ENCODE data around the gene PHC2.
"Not testable (repeated sequence)": the region's sequence is repeated elsewhere in the genome, so short reads cannot be mapped to it uniquely, and the experiment has no call there.

PHC2 gene

GRCh38 chr1:33292726-33293340 lies 138.1 kb downstream of the PHC2 start:
- TF ChIP-seq, protein P1, sequence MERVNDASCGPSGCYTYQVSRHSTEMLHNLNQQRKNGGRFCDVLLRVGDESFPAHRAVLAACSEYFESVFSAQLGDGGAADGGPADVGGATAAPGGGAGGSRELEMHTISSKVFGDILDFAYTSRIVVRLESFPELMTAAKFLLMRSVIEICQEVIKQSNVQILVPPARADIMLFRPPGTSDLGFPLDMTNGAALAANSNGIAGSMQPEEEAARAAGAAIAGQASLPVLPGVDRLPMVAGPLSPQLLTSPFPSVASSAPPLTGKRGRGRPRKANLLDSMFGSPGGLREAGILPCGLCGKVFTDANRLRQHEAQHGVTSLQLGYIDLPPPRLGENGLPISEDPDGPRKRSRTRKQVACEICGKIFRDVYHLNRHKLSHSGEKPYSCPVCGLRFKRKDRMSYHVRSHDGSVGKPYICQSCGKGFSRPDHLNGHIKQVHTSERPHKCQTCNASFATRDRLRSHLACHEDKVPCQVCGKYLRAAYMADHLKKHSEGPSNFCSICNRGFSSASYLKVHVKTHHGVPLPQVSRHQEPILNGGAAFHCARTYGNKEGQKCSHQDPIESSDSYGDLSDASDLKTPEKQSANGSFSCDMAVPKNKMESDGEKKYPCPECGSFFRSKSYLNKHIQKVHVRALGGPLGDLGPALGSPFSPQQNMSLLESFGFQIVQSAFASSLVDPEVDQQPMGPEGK (CRISPR knock-in tag; IDR thresholded peaks at IDR 0.05; ENCODE audit: borderline replicate concordance): no peak
- TF ChIP-seq RARB (CRISPR knock-in tag; IDR thresholded peaks at IDR 0.05) (no peak), OSR1 (CRISPR knock-in tag; IDR thresholded peaks at IDR 0.05) (no peak), ZFP3 (CRISPR knock-in tag; IDR thresholded peaks at IDR 0.05) (no peak), TCF4 (CRISPR knock-in tag; IDR thresholded peaks at IDR 0.05; ENCODE audit: borderline replicate concordance) (no peak), ZNF565 (CRISPR knock-in tag; conservative IDR thresholded peaks at IDR 0.05; ENCODE audit: low read depth) (no peak), ZNF70 (CRISPR knock-in tag; IDR thresholded peaks at IDR 0.05) (no peak), GLIS3 (CRISPR knock-in tag; IDR thresholded peaks at IDR 0.05) (no peak), ESRRG (CRISPR knock-in tag; IDR thresholded peaks at IDR 0.05) (no peak), CREB5 (CRISPR knock-in tag; IDR thresholded peaks at IDR 0.05; ENCODE audit: low read depth) (no peak)
- ATAC-seq: no peak

- ATAC-seq: not testable (repeated sequence)
Observed at GRCh38 chr1:33290615-33291014, 140.3 kb downstream of the PHC2 start.

GRCh38 chr1:33289858-33290154 lies 141.1 kb downstream of the PHC2 start:
- TF ChIP-seq CSDC2 (CRISPR knock-in tag; IDR thresholded peaks at IDR 0.05) (no peak), ZNF8 (CRISPR knock-in tag; IDR thresholded peaks at IDR 0.05) (no peak), ZNF70 (CRISPR knock-in tag; IDR thresholded peaks at IDR 0.05) (no peak), GLIS3 (CRISPR knock-in tag; IDR thresholded peaks at IDR 0.05) (no peak), SNAI2 (CRISPR knock-in tag; IDR thresholded peaks at IDR 0.05) (no peak), ISL1 (CRISPR knock-in tag; IDR thresholded peaks at IDR 0.05) (no peak)
- ATAC-seq: no peak

DNA sequence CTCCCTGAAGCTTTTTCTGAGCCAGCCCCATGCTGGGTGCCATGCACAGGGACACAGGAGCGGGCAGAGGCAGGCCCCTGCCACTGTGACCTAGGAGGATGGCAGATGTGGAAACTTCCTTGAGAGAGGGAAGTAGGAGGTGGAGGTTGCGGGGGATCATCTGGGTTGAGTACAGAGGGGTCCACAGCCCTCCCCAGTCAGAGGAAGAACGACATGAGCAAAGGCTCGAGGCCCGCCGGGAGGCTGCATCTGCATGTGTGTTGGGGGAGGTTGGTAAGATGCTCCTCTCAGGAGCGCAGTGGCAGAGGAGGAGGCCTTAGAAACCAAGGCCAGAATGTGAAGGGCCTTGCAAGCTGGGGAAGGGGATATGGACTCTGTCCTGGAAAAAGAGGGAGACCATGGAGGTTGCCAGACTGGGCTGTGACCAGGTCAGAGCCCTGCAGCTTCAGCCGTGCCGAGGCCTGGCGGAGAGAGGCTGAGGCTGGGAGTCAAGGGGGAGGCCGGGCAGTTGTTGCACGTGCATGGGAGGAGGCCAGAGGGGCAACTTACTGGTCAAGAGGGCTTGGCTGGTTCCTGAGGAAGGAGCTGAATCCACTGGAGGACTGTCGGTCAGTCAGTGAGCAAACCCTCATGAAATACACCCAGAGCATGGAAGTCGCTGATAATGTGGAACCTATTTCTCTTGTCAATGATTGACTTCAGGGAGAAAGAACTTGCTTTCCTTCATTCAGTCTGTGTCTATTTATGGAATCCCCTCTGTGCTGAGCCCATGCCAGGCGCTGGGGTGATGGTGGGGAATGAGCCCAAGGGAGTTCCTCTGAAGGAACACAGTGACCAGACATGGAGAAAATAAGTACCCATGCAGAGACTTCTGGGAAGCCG lies 141.7 kb downstream of the PHC2 start:
- no peak for TF ChIP-seq TCF4 (CRISPR knock-in tag; IDR thresholded peaks at IDR 0.05; ENCODE audit: borderline replicate concordance)
- ATAC-seq: no peak

- no peak for ATAC-seq
- no peak for TF ChIP-seq ZFP3 (CRISPR knock-in tag; IDR thresholded peaks at IDR 0.05)
- no peak for TF ChIP-seq CSDC2 (CRISPR knock-in tag; IDR thresholded peaks at IDR 0.05)
- no peak for TF ChIP-seq ZFP30 (CRISPR knock-in tag; IDR thresholded peaks at IDR 0.05)
- TF ChIP-seq, protein P2, sequence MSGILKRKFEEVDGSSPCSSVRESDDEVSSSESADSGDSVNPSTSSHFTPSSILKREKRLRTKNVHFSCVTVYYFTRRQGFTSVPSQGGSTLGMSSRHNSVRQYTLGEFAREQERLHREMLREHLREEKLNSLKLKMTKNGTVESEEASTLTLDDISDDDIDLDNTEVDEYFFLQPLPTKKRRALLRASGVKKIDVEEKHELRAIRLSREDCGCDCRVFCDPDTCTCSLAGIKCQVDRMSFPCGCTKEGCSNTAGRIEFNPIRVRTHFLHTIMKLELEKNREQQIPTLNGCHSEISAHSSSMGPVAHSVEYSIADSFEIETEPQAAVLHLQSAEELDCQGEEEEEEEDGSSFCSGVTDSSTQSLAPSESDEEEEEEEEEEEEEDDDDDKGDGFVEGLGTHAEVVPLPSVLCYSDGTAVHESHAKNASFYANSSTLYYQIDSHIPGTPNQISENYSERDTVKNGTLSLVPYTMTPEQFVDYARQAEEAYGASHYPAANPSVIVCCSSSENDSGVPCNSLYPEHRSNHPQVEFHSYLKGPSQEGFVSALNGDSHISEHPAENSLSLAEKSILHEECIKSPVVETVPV (CRISPR knock-in tag; IDR thresholded peaks at IDR 0.05): no peak
- TF ChIP-seq SNAI2 (CRISPR knock-in tag; IDR thresholded peaks at IDR 0.05): no peak
- no peak for TF ChIP-seq PPARA (CRISPR knock-in tag; IDR thresholded peaks at IDR 0.05; ENCODE audit: borderline replicate concordance)
- TF ChIP-seq ZNF565 (CRISPR knock-in tag; conservative IDR thresholded peaks at IDR 0.05; ENCODE audit: low read depth): no peak
- TF ChIP-seq ESRRG (CRISPR knock-in tag; IDR thresholded peaks at IDR 0.05): no peak
- no peak for TF ChIP-seq CREB5 (CRISPR knock-in tag; IDR thresholded peaks at IDR 0.05; ENCODE audit: low read depth)
- no peak for TF ChIP-seq ZNF8 (CRISPR knock-in tag; IDR thresholded peaks at IDR 0.05)
- no peak for TF ChIP-seq GLIS3 (CRISPR knock-in tag; IDR thresholded peaks at IDR 0.05)
- TF ChIP-seq ZC3H10 (CRISPR knock-in tag; IDR thresholded peaks at IDR 0.05): no peak
- TF ChIP-seq OSR1 (CRISPR knock-in tag; IDR thresholded peaks at IDR 0.05): no peak
- TF ChIP-seq, protein P3, sequence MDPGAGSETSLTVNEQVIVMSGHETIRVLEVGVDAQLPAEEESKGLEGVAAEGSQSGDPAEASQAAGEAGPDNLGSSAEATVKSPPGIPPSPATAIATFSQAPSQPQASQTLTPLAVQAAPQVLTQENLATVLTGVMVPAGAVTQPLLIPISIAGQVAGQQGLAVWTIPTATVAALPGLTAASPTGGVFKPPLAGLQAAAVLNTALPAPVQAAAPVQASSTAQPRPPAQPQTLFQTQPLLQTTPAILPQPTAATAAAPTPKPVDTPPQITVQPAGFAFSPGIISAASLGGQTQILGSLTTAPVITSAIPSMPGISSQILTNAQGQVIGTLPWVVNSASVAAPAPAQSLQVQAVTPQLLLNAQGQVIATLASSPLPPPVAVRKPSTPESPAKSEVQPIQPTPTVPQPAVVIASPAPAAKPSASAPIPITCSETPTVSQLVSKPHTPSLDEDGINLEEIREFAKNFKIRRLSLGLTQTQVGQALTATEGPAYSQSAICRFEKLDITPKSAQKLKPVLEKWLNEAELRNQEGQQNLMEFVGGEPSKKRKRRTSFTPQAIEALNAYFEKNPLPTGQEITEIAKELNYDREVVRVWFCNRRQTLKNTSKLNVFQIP (CRISPR knock-in tag; IDR thresholded peaks at IDR 0.05; ENCODE audit: borderline replicate concordance, low read depth): no peak
- TF ChIP-seq TOX (CRISPR knock-in tag; IDR thresholded peaks at IDR 0.05; ENCODE audit: borderline replicate concordance): no peak
- TF ChIP-seq BACH2 (CRISPR knock-in tag; IDR thresholded peaks at IDR 0.05; ENCODE audit: borderline replicate concordance): no peak
Observed at GRCh38 chr1:33287317-33287716, 143.6 kb downstream of the PHC2 start.
